Measurements from ENCODE around the gene SGPP1. TPM values are rescaled to one million over a fixed set of nuclear protein-coding genes. Genes with fewer than 3 reads are reported as not detected.

Gene SGPP1
- total and polyA plus RNA-seq, 10 of the 15 experiments (the other 5 are each of a cell fraction or from before 2014, with no cell fraction given), result 3.5 to 37.7 (median 25.5) TPM

- intact Hi-C loops (cut with micrococcal nuclease; ENCODE audit: unreplicated experiment) (no loop called here), in situ Hi-C loops (cut with MboI) (no loop called here)
- Histone ChIP-seq H2AFZ (ENCODE audit: control insufficient read depth, low read depth, low read length) (no peak overlapping the region), H3K79me2 (ENCODE audit: control insufficient read depth, insufficient read depth, low read length) (peaks cover 21% of the 10 kb centered on the region), H3K36me3 (ENCODE audit: control insufficient read depth in 2 of 2, insufficient read depth in 2 of 2, low read length in 1 of 2) (peaks cover 0 to 2% of the 10 kb centered on the region in 2 experiments; a peak in 1 of 4 replicates), H3K4me2 (ENCODE audit: control insufficient read depth, insufficient read depth) (no peak overlapping the region), H4K20me1 (ENCODE audit: control insufficient read depth, insufficient read depth) (no peaks in the 10 kb centered on the region), H3K4me1 (ENCODE audit: control insufficient read depth, insufficient read depth, low read length) (peaks cover 11% of the 10 kb centered on the region), H3K27ac (ENCODE audit: control insufficient read depth, insufficient read depth) (no peak overlapping the region), H3K9me3 (replicated peaks; ENCODE audit: control insufficient read depth, insufficient read depth, low read length) (peaks cover 18% of the 10 kb centered on the region), H3K27me3 (replicated peaks in 1 of 2; ENCODE audit: control insufficient read depth in 2 of 2, insufficient read depth in 2 of 2, low read length in 1 of 2) (no peaks in the 10 kb centered on the region), H3K4me3 (no peak overlapping the region), H3K9ac (ENCODE audit: control insufficient read depth, insufficient read depth, low read length) (no peak overlapping the region)
- no peak for TF ChIP-seq ZBED1 (IDR thresholded peaks at IDR 0.05; ENCODE audit: borderline replicate concordance)
- TF ChIP-seq RELA (IDR thresholded peaks at IDR 0.05; ENCODE audit: borderline replicate concordance, partially characterized antibody), result no peak
- TF ChIP-seq PRDM15 (CRISPR knock-in tag; IDR thresholded peaks at IDR 0.05), result no peak
- TF ChIP-seq PML (IDR thresholded peaks at IDR 0.05; ENCODE audit: low read length), result no peak
- no peak for TF ChIP-seq SUZ12 (IDR thresholded peaks at IDR 0.05; ENCODE audit: unreplicated experiment)
- no peak for TF ChIP-seq IRF4 (IDR thresholded peaks at IDR 0.05; ENCODE audit: low read depth, low read length)
- TF ChIP-seq POLR2AphosphoS5 (IDR thresholded peaks at IDR 0.05; ENCODE audit: low read length), result no peak
- TF ChIP-seq TAF1 (IDR thresholded peaks at IDR 0.05; ENCODE audit: borderline replicate concordance, low read depth, low read length), result no peak
- no peak for TF ChIP-seq CHD2 (IDR thresholded peaks at IDR 0.05; ENCODE audit: borderline replicate concordance, low read depth, low read length)
- TF ChIP-seq GABPA (IDR thresholded peaks at IDR 0.05; ENCODE audit: low read depth), result no peak
- no peak for TF ChIP-seq CEBPB (IDR thresholded peaks at IDR 0.05; ENCODE audit: borderline replicate concordance in 1 of 2, low read depth in 2 of 2, low read length in 2 of 2)
- no peak for TF ChIP-seq ZNF207 (IDR thresholded peaks at IDR 0.05; ENCODE audit: borderline replicate concordance)
- no peak for TF ChIP-seq TARDBP (IDR thresholded peaks at IDR 0.05; ENCODE audit: borderline replicate concordance)
- no peak for TF ChIP-seq ZNF384 (IDR thresholded peaks at IDR 0.05; ENCODE audit: borderline replicate concordance, low read depth, low read length)
- no peak for TF ChIP-seq YY1 (IDR thresholded peaks at IDR 0.05; ENCODE audit: low read depth, low read length)
- no peak for TF ChIP-seq NR2F1 (conservative IDR thresholded peaks at IDR 0.05)
- no peak for TF ChIP-seq PAX5 (IDR thresholded peaks at IDR 0.05; ENCODE audit: borderline replicate concordance, low read depth, low read length)
- TF ChIP-seq SMAD1 (IDR thresholded peaks at IDR 0.05; ENCODE audit: low read depth, partially characterized antibody), result no peak
- no peak for TF ChIP-seq FOS (IDR thresholded peaks at IDR 0.05; ENCODE audit: borderline replicate concordance, extremely low read depth, insufficient read length)
- no peak for TF ChIP-seq FOXM1 (IDR thresholded peaks at IDR 0.05; ENCODE audit: low read depth, low read length)
- WGBS (ENCODE audit: insufficient coverage, insufficient replicate concordance, low lambda C conversion rate, missing lambda C conversion rate), result 93% methylated on average over 2 of the region's 2 CpGs
- POLR2A ChIA-PET, result interaction anchor here (0.7 to 0.9 kb wide), 2 partner anchors 9 to 64 kb away, joined by 4 read pairs; no protein-coding TSS in a partner anchor
- RAD21 ChIA-PET (ENCODE audit: unreplicated experiment), result no interaction called here
- DNase-seq (ENCODE audit: low read depth, low spot score) (no peak), FAIRE-seq (no peak), ATAC-seq (no peak)
- CTCF ChIA-PET, result no interaction called here
- SMC1A ChIA-PET (ENCODE audit: uncharacterized antibody, unreplicated experiment), result interaction anchor here (2.3 kb wide), 1 partner anchor 10 kb away, joined by 8 read pairs; no protein-coding TSS in a partner anchor
- BruUV-seq (replicated peaks), result no TSS peak
Measured at GRCh38 chr14:63715360-63715759, 12.5 kb downstream of the SGPP1 start.
